ENCODE data around the gene CABP1. TPM values are rescaled to one million over a fixed set of nuclear protein-coding genes. Genes with fewer than 3 reads are reported as not detected.

Gene CABP1
- total and polyA plus RNA-seq, 10 of the 15 experiments (the other 5 are each of a cell fraction or from before 2014, with no cell fraction given) = 0.16 to 2.4 (median 0.80) TPM; not detected in 2

GRCh38 chr12:120696626-120697025 is 56.2 kb downstream of the CABP1 start:
- 0 out of 2 replicates have a peak, but pooled peaks have one; percentile 14 for TF ChIP-seq IKZF1 (conservative IDR thresholded peaks at IDR 0.05)
- no peak for TF ChIP-seq ZBTB33 (IDR thresholded peaks at IDR 0.05)
- TF ChIP-seq, protein P1, sequence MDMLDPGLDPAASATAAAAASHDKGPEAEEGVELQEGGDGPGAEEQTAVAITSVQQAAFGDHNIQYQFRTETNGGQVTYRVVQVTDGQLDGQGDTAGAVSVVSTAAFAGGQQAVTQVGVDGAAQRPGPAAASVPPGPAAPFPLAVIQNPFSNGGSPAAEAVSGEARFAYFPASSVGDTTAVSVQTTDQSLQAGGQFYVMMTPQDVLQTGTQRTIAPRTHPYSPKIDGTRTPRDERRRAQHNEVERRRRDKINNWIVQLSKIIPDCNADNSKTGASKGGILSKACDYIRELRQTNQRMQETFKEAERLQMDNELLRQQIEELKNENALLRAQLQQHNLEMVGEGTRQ (IDR thresholded peaks at IDR 0.05; ENCODE audit: borderline replicate concordance, low read depth, low read length) = no peak
- Histone ChIP-seq H2AFZ (ENCODE audit: control insufficient read depth, low read depth, low read length) (no peak overlapping the region), H3K9ac (ENCODE audit: control insufficient read depth, insufficient read depth, low read length) (no peak overlapping the region), H3K27me3 (replicated peaks in 1 of 2; ENCODE audit: control insufficient read depth in 2 of 2, insufficient read depth in 2 of 2, low read length in 1 of 2) (no peaks in the 10 kb centered on the region), H4K20me1 (ENCODE audit: control insufficient read depth, insufficient read depth) (no peaks in the 10 kb centered on the region), H3K4me3 (no peak overlapping the region), H3K4me1 (ENCODE audit: control insufficient read depth, insufficient read depth, low read length) (no peaks in the 10 kb centered on the region), H3K36me3 (ENCODE audit: control insufficient read depth in 2 of 2, insufficient read depth in 2 of 2, low read length in 1 of 2) (peaks cover 35 to 49% of the 10 kb centered on the region in 2 experiments), H3K27ac (ENCODE audit: control insufficient read depth, insufficient read depth) (no peak overlapping the region), H3K9me3 (replicated peaks; ENCODE audit: control insufficient read depth, insufficient read depth, low read length) (no peaks in the 10 kb centered on the region), H3K4me2 (ENCODE audit: control insufficient read depth, insufficient read depth) (no peak overlapping the region), H3K79me2 (ENCODE audit: control insufficient read depth, insufficient read depth, low read length) (peaks cover 23% of the 10 kb centered on the region)
- ATAC-seq = peak; percentile 28; the same call in 2 of the 3 replicates
- ChIA-PET RAD21 (ENCODE audit: unreplicated experiment) (interaction anchor here (1.0 kb wide), 1 partner anchor 31 kb away, joined by 3 read pairs; no protein-coding TSS in a partner anchor), POLR2A (interaction anchor here (1.2 kb wide), 1 partner anchor 9 kb away, joined by 4 read pairs; no protein-coding TSS in a partner anchor), SMC1A (ENCODE audit: uncharacterized antibody, unreplicated experiment) (interaction anchor here (1.0 to 1.9 kb wide), 2 partner anchors 48 to 114 kb away, joined by 3 to 8 read pairs; no protein-coding TSS in a partner anchor), CTCF (interaction anchor here (0.9 to 2.6 kb wide), 3 partner anchors 48 to 275 kb away, joined by 3 to 13 read pairs (median 8); partner anchors contain the start of gene POP5)
- FAIRE-seq = no peak
- in situ Hi-C loops (cut with MboI) = no loop called here
- WGBS (ENCODE audit: insufficient coverage, insufficient replicate concordance, low lambda C conversion rate, missing lambda C conversion rate) = 58% methylated on average over 6 of the region's 6 CpGs
- BruUV-seq (replicated peaks) = no TSS peak
- DNase-seq (ENCODE audit: low read depth, low spot score) = no peak
- intact Hi-C loops (cut with micrococcal nuclease; ENCODE audit: unreplicated experiment) = no loop called here
